ENCODE data around the gene SLC5A5. TPM values are rescaled to one million over a fixed set of nuclear protein-coding genes. Genes with fewer than 3 reads are reported as not detected.

SLC5A5 gene
- total RNA-seq, 4 donors from 2014 or later, result 0.16 TPM; not detected in 3

DNA sequence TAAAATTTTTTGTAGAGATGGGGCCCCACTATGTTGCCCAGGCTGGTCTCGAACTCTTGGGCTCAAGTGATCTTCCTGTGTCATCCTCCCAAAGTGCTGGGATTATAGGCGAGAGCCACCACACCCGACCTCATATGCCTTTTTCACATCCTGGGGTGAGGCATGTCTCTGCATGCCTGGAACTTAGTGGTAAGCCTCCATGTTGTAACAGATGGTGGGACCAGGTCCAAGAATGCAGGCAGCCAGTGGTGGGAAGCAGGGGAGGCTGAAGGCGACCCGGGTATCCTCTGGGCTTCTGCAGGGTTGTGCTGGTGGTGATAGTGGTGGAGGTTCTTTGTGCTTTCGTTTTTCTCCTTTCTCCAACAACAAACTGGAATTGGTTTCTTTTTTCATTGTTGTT is 31.0 kb downstream of the SLC5A5 start:
- no peak overlapping the region for H3K4me3 ChIP-seq
- WGBS, 2 donors (ENCODE audit: low coverage in 1 of 2), result 51 to 65% methylated on average over 3 of the region's 6 CpGs
- no peak for TF ChIP-seq POLR2A (IDR thresholded peaks at IDR 0.05)
- TF ChIP-seq POLR2AphosphoS5 (IDR thresholded peaks at IDR 0.05), result no peak
- TF ChIP-seq, protein P1, sequence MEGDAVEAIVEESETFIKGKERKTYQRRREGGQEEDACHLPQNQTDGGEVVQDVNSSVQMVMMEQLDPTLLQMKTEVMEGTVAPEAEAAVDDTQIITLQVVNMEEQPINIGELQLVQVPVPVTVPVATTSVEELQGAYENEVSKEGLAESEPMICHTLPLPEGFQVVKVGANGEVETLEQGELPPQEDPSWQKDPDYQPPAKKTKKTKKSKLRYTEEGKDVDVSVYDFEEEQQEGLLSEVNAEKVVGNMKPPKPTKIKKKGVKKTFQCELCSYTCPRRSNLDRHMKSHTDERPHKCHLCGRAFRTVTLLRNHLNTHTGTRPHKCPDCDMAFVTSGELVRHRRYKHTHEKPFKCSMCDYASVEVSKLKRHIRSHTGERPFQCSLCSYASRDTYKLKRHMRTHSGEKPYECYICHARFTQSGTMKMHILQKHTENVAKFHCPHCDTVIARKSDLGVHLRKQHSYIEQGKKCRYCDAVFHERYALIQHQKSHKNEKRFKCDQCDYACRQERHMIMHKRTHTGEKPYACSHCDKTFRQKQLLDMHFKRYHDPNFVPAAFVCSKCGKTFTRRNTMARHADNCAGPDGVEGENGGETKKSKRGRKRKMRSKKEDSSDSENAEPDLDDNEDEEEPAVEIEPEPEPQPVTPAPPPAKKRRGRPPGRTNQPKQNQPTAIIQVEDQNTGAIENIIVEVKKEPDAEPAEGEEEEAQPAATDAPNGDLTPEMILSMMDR (IDR thresholded peaks at IDR 0.05), result no peak
- no peak for TF ChIP-seq EP300 (IDR thresholded peaks at IDR 0.05)
- no peak overlapping the region for H3K27ac ChIP-seq
- H3K27me3 ChIP-seq, result peaks cover 61% of the 10 kb centered on the region
- peaks cover 0 to 5% (median 0%) of the 10 kb centered on the region in 3 donors for H3K9me3 ChIP-seq
- no peak for ATAC-seq
- H3K4me1 ChIP-seq, result no peaks in the 10 kb centered on the region
- no peaks in the 10 kb centered on the region for H3K36me3 ChIP-seq

DNA sequence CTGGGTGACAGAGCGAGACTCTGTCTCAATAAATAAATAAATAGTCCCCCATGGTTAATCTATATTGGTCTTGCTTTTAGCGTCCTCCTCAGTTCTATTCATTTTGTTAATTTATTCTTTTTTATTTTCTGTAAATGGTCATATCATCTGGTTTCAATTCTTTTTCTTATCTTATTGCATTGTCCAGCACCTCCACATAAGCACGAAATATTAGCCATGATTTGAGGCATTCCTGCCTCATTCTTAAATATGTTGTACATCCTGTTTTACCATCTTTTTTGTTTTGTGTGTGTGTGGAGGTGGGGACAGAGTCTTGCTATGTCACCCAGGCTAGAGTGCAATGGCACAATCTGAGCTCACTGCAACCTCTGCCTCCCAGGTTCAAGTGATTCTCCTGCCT is 36.5 kb downstream of the SLC5A5 start:
- Histone ChIP-seq H3K4me1 (no peaks in the 10 kb centered on the region), H3K27ac (no peak overlapping the region), H3K9me3 (peaks cover 0 to 31% (median 0%) of the 10 kb centered on the region in 3 donors), H3K4me3 (no peak overlapping the region), H3K27me3 (peaks cover 65% of the 10 kb centered on the region), H3K36me3 (no peaks in the 10 kb centered on the region)
- ATAC-seq, result no peak
- 97% methylated on average over 3 of the region's 3 CpGs; no CpG with 5 or more reads in 1 of the 2 donors for WGBS, 2 donors (ENCODE audit: low coverage in 1 of 2)
- TF ChIP-seq POLR2A (IDR thresholded peaks at IDR 0.05) (no peak), EP300 (IDR thresholded peaks at IDR 0.05) (no peak), POLR2AphosphoS5 (IDR thresholded peaks at IDR 0.05) (no peak)
- TF ChIP-seq, protein P1 (IDR thresholded peaks at IDR 0.05), result no peak

- TF ChIP-seq EP300 (IDR thresholded peaks at IDR 0.05) (no peak), POLR2AphosphoS5 (IDR thresholded peaks at IDR 0.05) (no peak), POLR2A (IDR thresholded peaks at IDR 0.05) (no peak)
- TF ChIP-seq, protein P1 (IDR thresholded peaks at IDR 0.05), result no peak
- ATAC-seq, result no peak
- Histone ChIP-seq H3K9me3 (peaks cover 0 to 40% (median 0%) of the 10 kb centered on the region in 3 donors), H3K36me3 (no peaks in the 10 kb centered on the region), H3K4me3 (no peak overlapping the region), H3K27ac (no peak overlapping the region), H3K4me1 (no peaks in the 10 kb centered on the region), H3K27me3 (peaks cover 66% of the 10 kb centered on the region)
- whole genome bisulfite sequencing, 2 donors (ENCODE audit: low coverage in 1 of 2), result 52 to 56% methylated on average over 2 to 5 of the region's 7 CpGs
Observed at GRCh38 chr19:17909003-17909732, 37.4 kb downstream of the SLC5A5 start.

DNA sequence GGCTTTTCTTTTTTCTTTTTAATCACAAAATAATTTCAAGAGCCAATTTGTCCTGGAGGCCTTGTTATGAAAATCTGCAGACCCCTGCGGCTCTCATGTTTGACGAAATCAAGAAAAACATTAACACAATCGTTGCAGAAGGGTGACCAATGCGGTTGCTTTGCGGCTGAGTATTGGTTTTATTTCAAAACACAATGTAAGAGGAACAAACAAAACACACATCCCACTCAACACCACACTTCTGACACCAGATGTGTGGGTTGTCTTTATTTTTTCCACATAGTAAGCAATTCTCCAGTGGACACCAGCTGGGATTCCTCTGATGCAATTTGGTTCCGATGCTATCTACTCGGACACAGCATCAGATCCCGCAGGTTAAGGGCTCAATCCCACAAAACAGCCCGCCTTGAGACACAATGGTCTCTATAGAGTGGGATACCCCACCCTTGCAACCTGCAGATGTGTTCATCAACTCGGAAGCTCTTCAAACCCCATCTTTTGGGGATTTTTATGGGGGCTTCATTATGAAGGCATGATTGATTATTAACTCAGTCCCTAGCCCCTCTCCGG is 39.1 kb downstream of the SLC5A5 start:
- ATAC-seq, result no peak
- H3K27me3 ChIP-seq, result peaks cover 68% of the 10 kb centered on the region
- 69 to 83% methylated on average over 4 to 10 of the region's 11 CpGs for WGBS, 2 donors (ENCODE audit: low coverage in 1 of 2)
- no peak overlapping the region for H3K4me3 ChIP-seq
- TF ChIP-seq, protein P1 (IDR thresholded peaks at IDR 0.05), result no peak
- TF ChIP-seq EP300 (IDR thresholded peaks at IDR 0.05), result no peak
- no peak for TF ChIP-seq POLR2AphosphoS5 (IDR thresholded peaks at IDR 0.05)
- no peak for TF ChIP-seq POLR2A (IDR thresholded peaks at IDR 0.05)
- H3K36me3 ChIP-seq, result no peaks in the 10 kb centered on the region
- no peak overlapping the region for H3K27ac ChIP-seq
- H3K9me3 ChIP-seq, result peaks cover 0 to 42% (median 0%) of the 10 kb centered on the region in 3 donors
- no peaks in the 10 kb centered on the region for H3K4me1 ChIP-seq
